NCI-H1092 treated with DMSO at 0.1 percent for 48 hours (cell line): ENCODE data around the gene PKD1.

Experiments
- DNase-seq: peaks from one replicate; lab custom pipeline; 2025; lab: John Stamatoyannopoulos, UW

PKD1 gene

DNA sequence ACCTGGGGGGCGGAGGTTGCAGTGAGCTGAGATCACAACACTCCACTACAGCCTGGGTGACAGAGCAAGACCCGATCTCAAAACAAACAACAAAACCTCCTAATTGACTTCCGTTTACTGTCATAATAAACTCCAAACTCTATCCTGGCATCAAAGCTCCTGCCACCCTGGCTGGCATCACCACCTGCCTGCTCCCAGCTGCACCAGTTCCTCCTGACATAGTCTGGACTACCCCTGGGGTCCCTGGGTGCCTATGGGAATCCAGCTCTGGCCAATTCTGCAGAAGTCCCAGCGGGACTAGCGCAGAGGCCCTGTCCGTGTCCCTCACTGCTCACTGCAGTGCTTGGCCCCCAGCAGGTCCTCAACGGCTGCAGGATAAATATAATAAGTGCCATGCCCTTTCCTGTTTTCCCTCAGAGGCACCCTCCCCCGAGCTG lies 88.8 kb downstream of the PKD1 start:
- peak; percentile 43 for DNase-seq

GRCh38 chr16:2045965-2046892 lies 89.5 kb downstream of the PKD1 start:
- DNase-seq: no peak

- DNase-seq: no peak
These were observed 91.2 kb downstream of the PKD1 start for GRCh38 chr16:2044541-2044940.

GRCh38 chr16:2043667-2044451 lies 91.8 kb downstream of the PKD1 start:
- DNase-seq: peak; percentile 76

- no peak for DNase-seq
These were observed 92.6 kb downstream of the PKD1 start for GRCh38 chr16:2042986-2043666.

DNA sequence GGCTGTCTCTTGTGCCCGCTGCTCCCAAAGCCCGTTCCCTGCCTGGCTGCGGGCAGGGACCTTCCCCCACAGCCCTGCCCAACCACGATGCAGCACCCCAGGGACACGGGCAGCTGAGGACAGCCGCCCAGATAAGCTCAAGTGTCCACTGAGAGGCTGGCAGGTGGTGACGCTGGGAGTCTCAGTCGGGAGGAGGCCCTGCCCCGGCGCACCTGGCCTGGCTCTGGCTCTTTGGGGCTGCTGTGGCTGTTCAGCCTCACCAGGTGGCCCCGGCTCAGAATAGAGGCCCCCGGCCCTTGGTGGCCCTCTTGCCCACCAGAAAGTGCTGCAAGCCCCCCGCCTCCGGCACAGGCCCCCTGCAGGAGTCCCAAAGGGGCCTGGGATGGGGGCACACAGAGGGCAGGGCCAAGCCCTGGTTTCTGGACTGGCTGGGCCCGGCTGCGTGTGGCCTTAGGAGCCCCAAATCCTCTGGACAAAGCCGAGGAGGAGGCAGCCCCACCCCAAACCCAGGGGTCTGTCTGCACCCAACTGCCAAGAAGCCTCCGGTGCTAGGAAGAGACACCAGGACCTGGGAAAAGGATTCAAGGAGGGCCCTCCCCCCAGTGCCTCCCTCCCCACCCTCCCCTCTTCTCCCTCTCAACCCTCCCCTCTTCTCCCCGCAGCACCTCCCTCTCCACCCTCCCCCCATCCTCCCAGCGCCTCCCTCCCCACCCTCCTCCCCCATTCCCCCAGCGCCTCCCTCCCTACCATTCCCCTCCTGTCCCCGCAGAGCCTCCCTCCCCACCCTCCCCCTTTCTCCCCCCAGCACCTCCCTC lies 93.3 kb downstream of the PKD1 start:
- DNase-seq: peak; percentile 90

DNA sequence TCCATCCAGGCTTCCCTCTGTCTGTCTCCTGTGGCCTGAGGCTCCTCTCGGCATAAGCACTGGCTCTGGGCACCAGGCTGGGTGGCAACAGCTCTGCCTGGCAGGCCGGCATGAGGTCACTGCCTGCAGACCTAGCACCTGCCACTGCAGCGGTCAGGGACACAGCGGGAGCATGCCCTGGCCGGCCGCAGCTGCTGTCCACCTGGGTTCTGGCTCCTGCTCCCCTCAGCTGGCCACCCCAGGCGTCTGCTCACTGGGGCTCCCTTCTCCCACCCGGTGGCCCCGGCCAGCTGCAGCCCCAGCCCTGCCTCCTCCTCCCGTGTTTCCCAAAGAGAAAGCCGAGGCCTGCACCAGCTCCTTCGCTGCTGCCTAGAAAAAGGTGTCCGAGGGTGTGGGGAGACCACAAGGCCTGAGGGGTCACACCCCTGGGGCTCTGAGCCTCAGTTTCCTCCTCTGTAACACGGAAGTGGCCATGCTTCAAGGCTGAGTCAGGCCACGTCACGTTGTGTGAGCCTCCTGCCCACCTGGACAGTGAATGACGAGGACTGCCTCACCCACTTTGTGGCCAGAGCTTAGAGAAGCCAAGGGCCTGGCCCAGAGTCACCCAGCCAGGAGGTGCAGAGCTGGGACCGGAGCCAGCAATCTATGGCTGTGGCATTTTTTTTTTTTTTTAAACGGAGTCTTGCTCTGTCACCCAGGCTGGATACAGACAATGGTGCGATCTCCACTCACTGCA lies 94.7 kb downstream of the PKD1 start:
- DNase-seq: peak; percentile 44

GRCh38 chr16:2040041-2040786 lies 95.5 kb downstream of the PKD1 start:
- no peak for DNase-seq

- peak; percentile 24 for DNase-seq
These were observed 96.2 kb downstream of the PKD1 start for GRCh38 chr16:2039274-2040031.
